PFSK-1 (cell line): Measurements from ENCODE around the gene ITGA3.

Source experiments
- POLR2AphosphoS5 ChIP-seq: IDR thresholded peaks from 2 replicates; pipeline ENCODE4 v1.6.1; 2012; ENCODE audit warnings: low read depth, mild to moderate bottlenecking, control low read depth, low read length, moderate library complexity
- TF ChIP-seq, protein P1 (sequence below), 2 experiments: IDR thresholded peaks; 2 replicates each; pipeline versions ENCODE4 v1.6.1 to v1.8.0; 2011 to 2012; ENCODE audit warnings: low read depth in 2 of 2, low read length in 2 of 2, control low read depth in 1 of 2, inconsistent platforms in 1 of 2, mild to moderate bottlenecking in 1 of 2, moderate library complexity in 1 of 2; ENCODE audit not compliant: insufficient read depth in 1 of 2

GRCh38 chr17:50133769-50134099 lies 77.8 kb downstream of the ITGA3 start:
- TF ChIP-seq, protein P1, sequence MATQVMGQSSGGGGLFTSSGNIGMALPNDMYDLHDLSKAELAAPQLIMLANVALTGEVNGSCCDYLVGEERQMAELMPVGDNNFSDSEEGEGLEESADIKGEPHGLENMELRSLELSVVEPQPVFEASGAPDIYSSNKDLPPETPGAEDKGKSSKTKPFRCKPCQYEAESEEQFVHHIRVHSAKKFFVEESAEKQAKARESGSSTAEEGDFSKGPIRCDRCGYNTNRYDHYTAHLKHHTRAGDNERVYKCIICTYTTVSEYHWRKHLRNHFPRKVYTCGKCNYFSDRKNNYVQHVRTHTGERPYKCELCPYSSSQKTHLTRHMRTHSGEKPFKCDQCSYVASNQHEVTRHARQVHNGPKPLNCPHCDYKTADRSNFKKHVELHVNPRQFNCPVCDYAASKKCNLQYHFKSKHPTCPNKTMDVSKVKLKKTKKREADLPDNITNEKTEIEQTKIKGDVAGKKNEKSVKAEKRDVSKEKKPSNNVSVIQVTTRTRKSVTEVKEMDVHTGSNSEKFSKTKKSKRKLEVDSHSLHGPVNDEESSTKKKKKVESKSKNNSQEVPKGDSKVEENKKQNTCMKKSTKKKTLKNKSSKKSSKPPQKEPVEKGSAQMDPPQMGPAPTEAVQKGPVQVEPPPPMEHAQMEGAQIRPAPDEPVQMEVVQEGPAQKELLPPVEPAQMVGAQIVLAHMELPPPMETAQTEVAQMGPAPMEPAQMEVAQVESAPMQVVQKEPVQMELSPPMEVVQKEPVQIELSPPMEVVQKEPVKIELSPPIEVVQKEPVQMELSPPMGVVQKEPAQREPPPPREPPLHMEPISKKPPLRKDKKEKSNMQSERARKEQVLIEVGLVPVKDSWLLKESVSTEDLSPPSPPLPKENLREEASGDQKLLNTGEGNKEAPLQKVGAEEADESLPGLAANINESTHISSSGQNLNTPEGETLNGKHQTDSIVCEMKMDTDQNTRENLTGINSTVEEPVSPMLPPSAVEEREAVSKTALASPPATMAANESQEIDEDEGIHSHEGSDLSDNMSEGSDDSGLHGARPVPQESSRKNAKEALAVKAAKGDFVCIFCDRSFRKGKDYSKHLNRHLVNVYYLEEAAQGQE (IDR thresholded peaks at IDR 0.05; ENCODE audit: insufficient read depth in 1 of 2, low read depth in 2 of 2, low read length in 2 of 2): no peak
- no peak for TF ChIP-seq POLR2AphosphoS5
